ENCODE data around the gene TMEM125.

The TMEM125 gene

GRCh38 chr1:43300378-43301094 is 30.8 kb downstream of the TMEM125 start, which contains the start of gene TIE1:
TSS of gene TIE1 (plus strand) at chr1:43300982. CDS start at chr1:43301072, 90 bp downstream.
- TF ChIP-seq GATA1 (IDR thresholded peaks at IDR 0.05; ENCODE audit: low read depth, low read length) = no peak
- no peak for TF ChIP-seq POLR2A (IDR thresholded peaks at IDR 0.05; ENCODE audit: low read length)
- DNase-seq = no peak

- no peak for TF ChIP-seq POLR2A (IDR thresholded peaks at IDR 0.05; ENCODE audit: low read length)
- no peak for TF ChIP-seq GATA1 (IDR thresholded peaks at IDR 0.05; ENCODE audit: low read depth, low read length)
- DNase-seq = no peak
Observed at GRCh38 chr1:43302201-43302600, 32.4 kb downstream of the TMEM125 start.

- no peak for DNase-seq
- no peak for TF ChIP-seq GATA1 (IDR thresholded peaks at IDR 0.05; ENCODE audit: low read depth, low read length)
- TF ChIP-seq POLR2A (IDR thresholded peaks at IDR 0.05; ENCODE audit: low read length) = no peak
Observed at GRCh38 chr1:43302721-43303470, 33.1 kb downstream of the TMEM125 start.

- no peak for TF ChIP-seq POLR2A (IDR thresholded peaks at IDR 0.05; ENCODE audit: low read length)
- TF ChIP-seq GATA1 (IDR thresholded peaks at IDR 0.05; ENCODE audit: low read depth, low read length) = no peak
- no peak for DNase-seq
Observed at GRCh38 chr1:43303471-43304313, 33.9 kb downstream of the TMEM125 start.

- TF ChIP-seq GATA1 (IDR thresholded peaks at IDR 0.05; ENCODE audit: low read depth, low read length) = no peak
- no peak for TF ChIP-seq POLR2A (IDR thresholded peaks at IDR 0.05; ENCODE audit: low read length)
- no peak for DNase-seq
Observed at GRCh38 chr1:43304314-43304681, 34.5 kb downstream of the TMEM125 start.

GRCh38 chr1:43304771-43305300 is 35.1 kb downstream of the TMEM125 start:
- no peak for DNase-seq

GRCh38 chr1:43305461-43305860 is 35.7 kb downstream of the TMEM125 start:
- TF ChIP-seq GATA1 (IDR thresholded peaks at IDR 0.05; ENCODE audit: low read depth, low read length) (no peak), POLR2A (IDR thresholded peaks at IDR 0.05; ENCODE audit: low read length) (no peak)

More at GRCh38 chr1:43304771-43305300, 35.1 kb downstream of the TMEM125 start:
- TF ChIP-seq POLR2A (IDR thresholded peaks at IDR 0.05; ENCODE audit: low read length) (no peak), GATA1 (IDR thresholded peaks at IDR 0.05; ENCODE audit: low read depth, low read length) (no peak)

GRCh38 chr1:43305926-43306687 is 36.3 kb downstream of the TMEM125 start:
- DNase-seq = no peak
- no peak for TF ChIP-seq POLR2A (IDR thresholded peaks at IDR 0.05; ENCODE audit: low read length)
- TF ChIP-seq GATA1 (IDR thresholded peaks at IDR 0.05; ENCODE audit: low read depth, low read length) = no peak

More at GRCh38 chr1:43305461-43305860, 35.7 kb downstream of the TMEM125 start:
- DNase-seq = no peak

- no peak for TF ChIP-seq POLR2A (IDR thresholded peaks at IDR 0.05; ENCODE audit: low read length)
- TF ChIP-seq GATA1 (IDR thresholded peaks at IDR 0.05; ENCODE audit: low read depth, low read length) = no peak
- no peak for DNase-seq
Observed at GRCh38 chr1:43306688-43307457, 37.1 kb downstream of the TMEM125 start.

GRCh38 chr1:43307458-43308158 is 37.8 kb downstream of the TMEM125 start:
- DNase-seq = no peak
- TF ChIP-seq POLR2A (IDR thresholded peaks at IDR 0.05; ENCODE audit: low read length) (no peak), GATA1 (IDR thresholded peaks at IDR 0.05; ENCODE audit: low read depth, low read length) (no peak)

GRCh38 chr1:43308635-43309404 is 39.0 kb downstream of the TMEM125 start:
- DNase-seq = no peak
- TF ChIP-seq GATA1 (IDR thresholded peaks at IDR 0.05; ENCODE audit: low read depth, low read length) = no peak
- no peak for TF ChIP-seq POLR2A (IDR thresholded peaks at IDR 0.05; ENCODE audit: low read length)
